GM06990 (cell line): ENCODE data around the gene TAS2R40.

ENCODE experiments used
- DNase-seq: peaks from one replicate; pipeline ENCODE4 v3.0.0-alpha.2; 2011; ENCODE audit not compliant: insufficient read length; ENCODE audit errors: extremely low read depth
- H3K27me3 ChIP-seq: replicated peaks from 2 replicates; pipeline ENCODE4 v1.6.0; 2011; ENCODE audit warnings: low read length; ENCODE audit not compliant: control insufficient read depth, insufficient read depth
- H3K36me3 ChIP-seq: 2 replicates; pipeline ENCODE4 v1.5.1; 2011; ENCODE audit warnings: low read length; ENCODE audit not compliant: control insufficient read depth, insufficient read depth
- H3K4me3 ChIP-seq: replicated peaks from 2 replicates; pipeline ENCODE4 v1.5.1; 2011; ENCODE audit warnings: low read depth, mild to moderate bottlenecking, control low read depth, low read length
- TF ChIP-seq, protein P1 (sequence below): IDR thresholded peaks from 2 replicates; pipeline ENCODE4 v1.5.1; 2011; ENCODE audit warnings: low read length, control low read depth, mild to moderate bottlenecking, inconsistent platforms; ENCODE audit not compliant: insufficient read depth, poor library complexity, severe bottlenecking

Gene TAS2R40

DNA sequence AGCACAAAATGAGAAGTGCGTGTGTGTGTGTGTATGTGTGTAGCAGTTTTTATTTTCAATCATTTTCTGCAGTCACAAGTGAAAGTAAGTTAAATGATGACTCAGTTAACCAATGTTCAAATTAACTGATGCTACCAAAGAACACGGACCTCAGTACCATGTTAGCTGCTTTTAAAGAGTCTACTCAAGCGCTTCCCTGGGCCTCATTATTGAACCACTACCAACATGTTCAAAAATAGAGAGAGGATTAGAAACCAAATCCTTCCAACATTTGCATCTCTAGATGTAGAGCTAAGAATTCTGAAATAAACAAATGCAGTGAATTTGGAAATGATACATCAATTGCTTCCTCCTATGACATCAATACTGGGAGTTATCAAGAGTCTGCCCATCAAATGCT, 38.8 kb upstream of the TAS2R40 start, which contains the start of gene TAS2R39:
Gene TAS2R39 (plus strand): TSS at position 396 of the 400 bp plus-strand sequence. CDS start 0 bp downstream, at position 396.
- Histone ChIP-seq H3K36me3 (no peaks in the 10 kb centered on the region), H3K27me3 (no peaks in the 10 kb centered on the region), H3K4me3 (no peak within 1 kb of the TSS)
- DNase-seq: no peak
- TF ChIP-seq, protein P1, sequence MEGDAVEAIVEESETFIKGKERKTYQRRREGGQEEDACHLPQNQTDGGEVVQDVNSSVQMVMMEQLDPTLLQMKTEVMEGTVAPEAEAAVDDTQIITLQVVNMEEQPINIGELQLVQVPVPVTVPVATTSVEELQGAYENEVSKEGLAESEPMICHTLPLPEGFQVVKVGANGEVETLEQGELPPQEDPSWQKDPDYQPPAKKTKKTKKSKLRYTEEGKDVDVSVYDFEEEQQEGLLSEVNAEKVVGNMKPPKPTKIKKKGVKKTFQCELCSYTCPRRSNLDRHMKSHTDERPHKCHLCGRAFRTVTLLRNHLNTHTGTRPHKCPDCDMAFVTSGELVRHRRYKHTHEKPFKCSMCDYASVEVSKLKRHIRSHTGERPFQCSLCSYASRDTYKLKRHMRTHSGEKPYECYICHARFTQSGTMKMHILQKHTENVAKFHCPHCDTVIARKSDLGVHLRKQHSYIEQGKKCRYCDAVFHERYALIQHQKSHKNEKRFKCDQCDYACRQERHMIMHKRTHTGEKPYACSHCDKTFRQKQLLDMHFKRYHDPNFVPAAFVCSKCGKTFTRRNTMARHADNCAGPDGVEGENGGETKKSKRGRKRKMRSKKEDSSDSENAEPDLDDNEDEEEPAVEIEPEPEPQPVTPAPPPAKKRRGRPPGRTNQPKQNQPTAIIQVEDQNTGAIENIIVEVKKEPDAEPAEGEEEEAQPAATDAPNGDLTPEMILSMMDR: no peak

DNA sequence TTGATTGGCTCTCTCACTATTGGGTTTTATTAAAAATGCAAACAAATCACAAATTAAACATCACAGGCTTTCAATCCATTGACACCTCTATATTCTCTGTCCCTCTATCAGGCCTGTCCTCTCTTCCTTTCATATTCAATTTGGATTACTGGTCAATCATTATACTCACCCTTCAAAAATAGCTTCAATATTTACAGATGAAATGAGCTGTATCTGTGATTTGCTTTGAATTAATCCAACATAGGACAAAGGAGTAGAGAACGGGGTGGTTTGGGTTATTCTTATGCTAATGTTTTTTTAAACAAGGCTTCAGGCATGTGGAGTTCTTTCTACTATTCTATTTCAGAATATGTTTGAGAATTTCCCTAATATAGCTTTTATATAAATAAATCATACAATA, 36.3 kb upstream of the TAS2R40 start:
- Histone ChIP-seq H3K36me3 (no peaks in the 10 kb centered on the region), H3K4me3 (no peak overlapping the region), H3K27me3 (no peaks in the 10 kb centered on the region)
- TF ChIP-seq, protein P1: no peak
- no peak for DNase-seq

DNA sequence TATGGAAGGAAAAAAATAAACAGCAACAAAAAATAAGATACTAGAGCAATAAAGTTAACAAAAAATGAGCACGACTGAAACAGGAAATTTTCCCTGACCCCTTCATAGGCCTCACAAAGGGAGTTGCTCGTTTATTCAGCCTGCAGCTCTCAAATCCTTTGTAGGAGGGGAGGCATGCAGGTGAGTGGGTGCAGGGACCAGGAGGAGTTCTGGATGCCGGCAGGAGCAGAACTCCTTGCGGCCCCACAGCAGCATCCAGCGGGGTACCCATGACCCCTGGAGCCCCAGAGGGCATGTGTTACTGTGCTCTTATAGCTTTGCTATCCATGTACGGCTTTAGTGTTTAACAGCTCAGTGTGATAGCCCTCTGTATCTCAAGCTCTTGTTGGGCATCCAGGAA, 32.8 kb upstream of the TAS2R40 start:
- no peak for DNase-seq

DNA sequence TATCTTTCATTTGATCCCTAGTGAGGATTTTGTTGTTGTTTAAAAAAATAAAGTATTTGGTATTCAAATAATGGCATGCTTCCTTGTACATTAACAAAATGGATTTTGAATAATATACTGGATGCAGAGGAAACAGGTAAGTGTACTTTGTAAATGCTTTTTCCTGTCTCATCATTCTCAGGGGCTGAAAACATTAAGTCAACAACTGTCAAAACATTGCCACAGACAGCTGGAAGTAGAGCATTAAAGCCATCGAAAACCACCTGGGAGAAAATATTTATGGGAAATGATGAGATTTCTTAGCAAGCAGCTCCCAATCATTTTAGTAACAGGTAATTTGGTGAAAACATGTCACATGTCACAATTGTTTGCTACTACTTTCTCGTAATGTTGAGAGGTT, 28.0 kb upstream of the TAS2R40 start:
- Histone ChIP-seq H3K4me3 (no peak overlapping the region), H3K27me3 (no peaks in the 10 kb centered on the region), H3K36me3 (no peaks in the 10 kb centered on the region)
- TF ChIP-seq, protein P1: no peak
- DNase-seq: no peak

More for the DNA sequence above, 32.8 kb upstream of the TAS2R40 start:
- Histone ChIP-seq H3K27me3 (no peaks in the 10 kb centered on the region), H3K36me3 (no peaks in the 10 kb centered on the region), H3K4me3 (no peak overlapping the region)
- TF ChIP-seq, protein P1: no peak

DNA sequence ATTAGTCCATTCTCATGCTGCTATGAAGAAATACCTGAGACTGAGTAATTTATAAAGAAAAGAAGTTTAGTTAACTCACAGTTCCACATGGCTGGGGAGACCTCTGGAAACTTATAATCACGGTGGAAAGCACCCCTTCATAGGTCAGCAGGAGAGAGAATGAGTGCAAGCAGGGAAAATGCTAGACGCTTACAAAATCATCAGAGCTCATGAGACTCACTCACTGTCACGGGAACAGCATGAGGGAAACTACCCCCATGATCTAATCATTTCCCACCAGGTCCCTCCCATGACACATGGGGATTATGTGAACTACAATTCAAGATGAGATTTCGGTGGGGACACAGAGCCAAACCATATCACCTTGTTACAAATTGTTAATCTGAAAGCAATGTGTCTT, 22.8 kb upstream of the TAS2R40 start:
- TF ChIP-seq, protein P1: no peak
- no peak for DNase-seq
- Histone ChIP-seq H3K4me3 (no peak overlapping the region), H3K27me3 (no peaks in the 10 kb centered on the region), H3K36me3 (no peaks in the 10 kb centered on the region)

DNA sequence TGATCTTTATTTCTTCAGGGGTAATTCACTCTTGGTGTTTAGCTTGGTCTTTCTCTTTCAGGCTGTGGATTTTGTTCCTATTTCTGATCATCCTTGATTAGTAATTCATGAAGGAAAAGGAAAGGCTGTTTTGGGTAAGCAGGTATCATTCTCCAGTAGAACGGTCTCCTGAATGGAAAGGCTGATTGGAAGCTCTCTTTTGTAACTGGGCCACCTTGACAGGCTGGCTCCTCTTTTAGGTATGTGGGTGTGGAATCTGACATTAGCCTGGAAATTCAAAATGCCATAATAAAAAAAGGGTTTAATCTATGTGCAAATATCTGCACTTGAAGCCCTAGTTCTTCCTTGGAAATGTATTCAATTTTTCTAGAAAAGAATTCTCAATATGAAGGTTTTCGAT, 19.7 kb upstream of the TAS2R40 start:
- Histone ChIP-seq H3K27me3 (no peaks in the 10 kb centered on the region), H3K4me3 (no peak overlapping the region), H3K36me3 (no peaks in the 10 kb centered on the region)
- DNase-seq: no peak
- TF ChIP-seq, protein P1: no peak
